Measurements from ENCODE around the gene GPR157.
"Not testable (repeated sequence)": the region's sequence is repeated elsewhere in the genome, so short reads cannot be mapped to it uniquely, and the experiment has no call there.

The GPR157 gene

DNA sequence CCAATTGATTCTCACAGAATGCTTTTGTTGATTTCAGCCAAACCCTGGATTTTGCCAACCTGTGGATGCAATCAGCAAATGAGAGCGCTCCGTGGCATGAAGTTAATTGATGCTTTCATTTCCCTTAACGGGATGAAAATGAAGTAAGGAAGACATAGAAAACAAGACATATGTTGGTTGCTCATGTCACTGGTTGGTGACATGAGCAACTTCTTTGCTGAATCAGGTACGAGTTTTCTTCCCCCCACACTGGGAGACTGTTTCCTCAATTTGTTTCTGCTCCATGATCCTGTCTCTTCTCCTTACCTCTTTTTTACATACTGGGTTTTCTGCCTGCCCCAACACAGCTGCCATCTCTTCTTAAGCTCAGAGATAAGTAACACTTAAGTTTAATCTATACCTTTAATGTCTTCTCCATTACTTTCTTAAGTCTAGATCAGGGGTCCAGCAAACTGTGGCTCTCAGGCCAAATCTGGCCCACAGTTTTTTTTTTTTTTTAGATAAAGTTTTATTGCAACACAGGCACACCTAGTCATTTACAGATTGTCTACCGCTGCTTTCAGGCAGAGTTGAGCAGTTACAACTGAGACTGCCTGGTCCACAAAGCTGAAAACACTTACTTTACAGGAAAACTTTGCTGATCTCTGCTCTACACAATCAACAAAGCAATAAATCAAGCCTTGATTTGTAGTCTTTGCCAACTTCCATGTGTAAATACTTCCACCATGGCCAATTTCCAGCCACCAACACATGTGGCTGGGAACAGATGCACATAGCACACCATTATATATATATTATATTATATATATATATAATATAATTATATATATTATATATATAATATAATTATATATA lies 13.3 kb downstream of the GPR157 start:
- DNase-seq = no peak

GRCh38 chr1:9112961-9113880 lies 15.7 kb downstream of the GPR157 start:
- DNase-seq = no peak

- DNase-seq = no peak
Observed at GRCh38 chr1:9111957-9112356, 16.9 kb downstream of the GPR157 start.

- DNase-seq = no peak
Observed at GRCh38 chr1:9111357-9111691, 17.6 kb downstream of the GPR157 start.

- peak; percentile 6 for DNase-seq
Observed at GRCh38 chr1:9110669-9111356, 18.1 kb downstream of the GPR157 start.

DNA sequence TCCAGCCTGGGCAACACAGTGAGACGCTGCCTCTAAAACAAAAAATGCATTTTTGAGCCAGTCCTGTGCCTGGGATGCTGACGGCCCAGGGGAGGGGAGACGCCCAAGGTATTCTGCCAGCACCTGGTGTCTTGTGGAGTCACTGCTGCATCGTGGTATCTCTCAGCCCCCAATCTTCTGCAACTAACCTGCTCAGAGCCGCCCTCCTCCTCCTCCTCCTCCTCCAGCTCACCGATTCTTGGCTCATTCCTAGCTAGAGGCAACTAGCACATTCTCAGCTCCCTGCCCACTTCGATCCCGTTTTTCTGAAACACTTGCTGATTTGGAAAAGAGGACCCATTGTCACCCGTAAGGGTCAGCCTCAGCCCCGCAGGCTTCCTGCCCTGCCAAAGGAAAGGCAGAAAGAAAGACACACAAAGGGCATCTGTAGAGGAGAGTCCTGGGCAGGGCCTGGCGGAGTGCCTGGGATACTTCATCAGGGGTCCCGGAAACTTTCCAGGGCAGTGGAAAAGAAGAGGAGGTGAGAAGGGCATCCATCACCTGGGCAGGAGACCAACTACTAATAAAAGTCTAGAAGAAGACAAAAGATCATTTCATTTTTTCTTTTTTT lies 20.7 kb downstream of the GPR157 start:
- no peak for DNase-seq

GRCh38 chr1:9107136-9107535 lies 21.8 kb downstream of the GPR157 start:
- DNase-seq = no peak

GRCh38 chr1:9106286-9106685 lies 22.6 kb downstream of the GPR157 start:
- no peak for DNase-seq

DNA sequence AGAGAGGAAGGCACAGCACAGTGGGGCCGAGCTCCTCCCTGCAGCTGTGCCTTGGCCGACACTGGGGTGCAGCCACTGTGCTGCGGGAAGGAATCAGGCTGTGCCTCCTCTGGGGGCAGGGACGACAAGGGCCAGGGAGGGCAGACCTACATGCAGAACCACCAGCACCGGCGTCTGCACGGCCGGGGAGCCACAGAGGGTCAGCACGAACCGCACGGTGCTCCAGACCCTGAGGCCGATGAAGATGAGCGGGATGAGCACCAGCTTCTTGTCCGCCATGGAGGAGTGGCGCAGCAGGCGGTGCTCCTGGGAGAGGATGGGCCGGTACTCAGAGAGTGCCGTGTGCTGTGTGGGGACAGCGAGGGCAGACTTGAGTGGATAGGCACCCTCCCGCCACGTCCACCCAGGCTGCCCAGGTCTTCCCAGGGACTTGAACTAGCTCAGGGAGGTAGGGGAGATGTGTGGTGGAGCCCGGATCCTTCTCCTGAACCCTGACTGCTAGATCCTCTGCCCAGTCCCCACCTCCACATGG lies 23.5 kb downstream of the GPR157 start:
- DNase-seq = no peak

GRCh38 chr1:9101510-9102146 lies 27.3 kb downstream of the GPR157 start:
- DNase-seq = no peak

- no peak for DNase-seq
Observed at GRCh38 chr1:9100471-9101043, 28.3 kb downstream of the GPR157 start.

DNA sequence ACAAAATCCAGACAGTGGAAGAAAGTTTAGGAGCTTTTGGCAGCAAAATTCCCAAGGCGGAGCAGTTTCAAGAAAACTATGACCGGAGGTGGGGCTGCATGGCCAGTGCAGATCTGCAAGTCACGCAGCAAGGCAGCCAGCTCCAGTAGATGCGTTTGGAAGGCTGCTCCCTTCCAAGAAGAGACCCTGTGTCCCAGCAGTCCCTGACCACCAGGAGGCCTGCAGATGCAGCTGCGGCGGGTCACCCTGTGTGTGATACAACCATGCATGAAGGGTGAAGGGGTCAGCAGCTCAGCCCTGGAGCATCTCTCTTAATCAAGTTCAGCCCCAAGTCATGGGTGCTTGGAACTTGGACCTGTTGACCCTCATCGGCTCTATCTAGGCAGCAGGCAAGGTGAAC lies 29.3 kb downstream of the GPR157 start:
- DNase-seq = no peak

DNA sequence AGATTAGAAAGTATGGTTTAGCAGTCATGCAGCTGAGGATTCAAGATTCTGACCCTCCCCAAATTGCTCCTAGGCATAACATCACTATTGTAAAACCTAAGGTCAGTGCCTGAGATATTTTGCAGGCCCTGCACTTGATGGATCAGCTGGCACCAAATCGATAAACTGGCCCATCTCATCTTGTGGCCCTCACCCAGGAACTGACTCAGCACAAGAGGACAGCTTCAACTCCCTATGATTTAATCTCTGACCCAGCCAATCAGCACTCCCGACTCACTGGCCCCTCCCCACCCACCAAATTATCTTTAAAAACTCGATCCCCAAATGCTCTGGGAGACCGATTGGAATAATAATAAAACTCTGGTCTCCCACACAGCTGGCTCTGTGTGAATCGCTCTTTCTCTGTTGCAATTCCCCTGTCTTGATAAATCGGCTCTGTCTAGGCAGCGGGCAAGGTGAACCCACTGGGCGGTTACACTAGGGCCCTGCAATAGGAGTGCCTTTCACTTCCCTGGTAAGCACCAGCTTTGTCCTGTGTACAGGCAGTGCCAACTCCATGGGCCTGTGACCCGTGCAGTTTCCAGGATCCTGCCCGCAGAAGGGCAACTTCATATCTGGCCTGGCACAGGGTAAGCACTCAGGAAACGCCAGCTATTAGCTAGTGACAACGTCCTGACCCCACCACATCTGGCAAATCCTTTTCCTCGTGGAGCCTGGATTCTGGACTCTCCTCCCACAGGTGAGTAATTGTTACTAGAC lies 30.8 kb downstream of the GPR157 start:
- DNase-seq = no peak

GRCh38 chr1:9095818-9096217 lies 33.1 kb downstream of the GPR157 start:
- no peak for DNase-seq

- not testable (repeated sequence) for DNase-seq
Observed at GRCh38 chr1:9093996-9094595, 34.8 kb downstream of the GPR157 start.

DNA sequence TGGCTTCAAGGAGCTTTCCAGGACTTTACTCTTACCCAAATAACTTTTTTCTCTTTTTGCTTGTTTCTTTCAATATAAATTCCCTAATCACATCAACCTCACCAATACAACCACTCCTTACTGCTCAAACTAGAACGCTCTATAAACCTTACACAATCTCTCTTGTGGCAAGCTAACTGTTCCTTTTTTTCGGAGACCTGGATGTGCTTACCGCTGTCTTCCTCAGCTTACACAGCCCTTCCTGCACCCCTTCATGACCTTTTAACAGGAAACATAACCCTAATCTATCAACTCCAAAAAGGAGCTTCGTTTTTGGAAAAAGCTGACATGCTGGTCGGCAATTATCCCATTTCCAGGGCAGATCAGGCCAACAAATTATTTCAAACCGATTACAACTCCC lies 35.3 kb downstream of the GPR157 start:
- no peak for DNase-seq

DNA sequence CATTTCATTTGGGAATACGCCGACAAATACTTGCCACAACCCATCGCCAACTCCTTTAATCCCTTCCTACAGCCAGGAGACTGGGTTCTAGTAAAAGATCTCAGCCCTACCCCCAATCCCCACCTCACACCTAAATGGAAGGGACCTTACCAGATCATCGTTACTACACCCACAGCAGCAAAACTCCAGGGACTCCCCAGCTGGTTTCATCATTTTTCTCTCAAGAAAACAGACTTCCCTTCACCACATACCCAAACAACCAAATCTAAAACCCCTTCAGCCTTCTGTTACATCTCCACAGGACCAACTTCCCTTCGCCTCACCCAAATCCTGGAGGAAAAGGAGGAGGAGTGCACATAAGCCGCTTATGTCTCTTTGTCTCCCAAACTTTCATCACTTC lies 35.8 kb downstream of the GPR157 start:
- DNase-seq = no peak

DNA sequence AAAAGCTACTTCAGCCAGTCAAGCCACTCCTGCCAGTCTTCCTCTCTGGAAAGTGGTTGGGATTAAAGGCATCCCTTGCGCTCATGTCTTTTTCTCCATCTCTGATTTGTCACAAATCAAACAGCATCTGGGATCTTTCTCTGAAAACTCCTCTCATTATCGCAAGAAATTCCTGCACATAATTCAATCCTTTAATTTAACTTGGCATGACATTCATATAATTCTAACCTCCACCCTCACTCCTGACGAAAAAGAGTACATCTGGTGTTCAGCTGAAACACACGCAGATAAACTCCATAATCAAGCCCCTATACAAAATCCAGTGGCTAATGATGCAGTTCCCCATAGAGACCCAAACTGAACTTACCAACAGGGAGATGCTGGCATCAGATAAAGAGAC lies 40.1 kb downstream of the GPR157 start:
- no peak for DNase-seq

DNA sequence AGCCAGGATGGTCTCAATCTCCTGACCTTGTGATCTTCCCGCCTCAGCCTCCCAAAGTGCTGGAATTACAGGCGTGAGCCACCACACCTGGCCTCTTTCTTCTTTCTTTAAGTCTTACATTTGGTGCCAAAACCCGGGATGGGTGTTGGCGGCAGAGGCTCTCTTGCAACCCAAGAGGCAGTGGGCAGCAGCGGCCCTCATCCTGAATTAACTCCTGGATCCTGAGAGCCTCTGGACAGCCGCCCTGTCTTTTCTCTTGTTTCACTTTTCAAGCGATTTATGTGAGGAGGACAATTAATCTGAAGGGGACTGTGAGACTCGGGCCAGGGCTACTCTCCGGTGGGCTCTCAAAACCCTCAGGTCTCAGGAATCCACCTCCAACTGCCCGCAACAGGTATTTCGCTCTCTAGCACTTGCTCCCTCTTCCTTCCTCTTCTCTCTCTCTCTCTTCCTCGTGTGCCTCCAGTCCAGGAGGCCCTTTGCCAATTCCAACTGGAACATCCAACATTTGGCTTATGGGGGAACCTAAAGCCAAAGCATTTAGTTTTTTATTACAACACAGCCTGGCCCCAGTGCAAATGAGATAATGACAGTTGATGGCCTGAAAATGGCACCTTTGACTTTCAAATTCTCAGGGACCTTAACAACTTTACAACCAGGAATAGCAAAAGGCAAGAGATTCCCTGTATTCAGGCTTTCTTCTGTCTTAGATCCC lies 41.3 kb downstream of the GPR157 start:
- DNase-seq = no peak

- no peak for DNase-seq
Observed at GRCh38 chr1:9086796-9087195, 42.1 kb downstream of the GPR157 start.
